Measurements from ENCODE around the gene KRTAP10-9. TPM values are rescaled to one million over a fixed set of nuclear protein-coding genes. Genes with fewer than 3 reads are reported as not detected.

The KRTAP10-9 gene
- total RNA-seq, 1 donor from 2014 or later: not detected

GRCh38 chr21:44650973-44651675 lies 24.2 kb downstream of the KRTAP10-9 start:
- H3K27me3 Mint-ChIP-seq (ENCODE audit: unreplicated experiment): peaks cover 11% of the 10 kb centered on the region
- H3K4me3 Mint-ChIP-seq (ENCODE audit: unreplicated experiment): no peak overlapping the region
- no peaks in the 10 kb centered on the region for H3K36me3 Mint-ChIP-seq (ENCODE audit: low read depth, unreplicated experiment)
- DNase-seq (ENCODE audit: low spot score): no peak
- no peaks in the 10 kb centered on the region for H3K9me3 Mint-ChIP-seq (ENCODE audit: unreplicated experiment)
- no peak overlapping the region for H3K27ac Mint-ChIP-seq (ENCODE audit: unreplicated experiment)
- no peaks in the 10 kb centered on the region for H3K4me1 Mint-ChIP-seq (ENCODE audit: unreplicated experiment)
- TF ChIP-seq CTCF (IDR thresholded peaks at IDR 0.05; ENCODE audit: unreplicated experiment): no peak

DNA sequence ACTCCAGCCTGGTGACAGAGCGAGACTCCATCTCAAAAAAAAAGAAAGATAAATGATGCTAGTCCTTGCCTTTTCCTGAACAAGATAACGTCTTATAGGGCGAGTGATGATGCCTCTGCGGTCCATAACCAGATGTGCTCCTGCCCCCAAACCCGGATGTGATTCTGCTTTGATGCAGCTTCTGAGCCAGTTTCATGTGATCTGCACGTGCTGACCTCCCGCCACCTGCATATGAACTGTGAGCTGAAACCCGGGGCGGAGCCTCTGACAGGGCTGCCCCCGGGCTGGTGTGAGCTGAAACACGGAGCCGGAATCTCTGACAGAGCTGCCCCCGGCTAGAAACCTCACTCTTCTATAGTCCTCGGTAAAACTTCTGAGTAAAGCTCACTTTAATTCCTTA lies 26.2 kb downstream of the KRTAP10-9 start:
- no peak for DNase-seq (ENCODE audit: low spot score)
- no peak for TF ChIP-seq CTCF (IDR thresholded peaks at IDR 0.05; ENCODE audit: unreplicated experiment)
- peaks cover 8% of the 10 kb centered on the region for H3K27me3 Mint-ChIP-seq (ENCODE audit: unreplicated experiment)

DNA sequence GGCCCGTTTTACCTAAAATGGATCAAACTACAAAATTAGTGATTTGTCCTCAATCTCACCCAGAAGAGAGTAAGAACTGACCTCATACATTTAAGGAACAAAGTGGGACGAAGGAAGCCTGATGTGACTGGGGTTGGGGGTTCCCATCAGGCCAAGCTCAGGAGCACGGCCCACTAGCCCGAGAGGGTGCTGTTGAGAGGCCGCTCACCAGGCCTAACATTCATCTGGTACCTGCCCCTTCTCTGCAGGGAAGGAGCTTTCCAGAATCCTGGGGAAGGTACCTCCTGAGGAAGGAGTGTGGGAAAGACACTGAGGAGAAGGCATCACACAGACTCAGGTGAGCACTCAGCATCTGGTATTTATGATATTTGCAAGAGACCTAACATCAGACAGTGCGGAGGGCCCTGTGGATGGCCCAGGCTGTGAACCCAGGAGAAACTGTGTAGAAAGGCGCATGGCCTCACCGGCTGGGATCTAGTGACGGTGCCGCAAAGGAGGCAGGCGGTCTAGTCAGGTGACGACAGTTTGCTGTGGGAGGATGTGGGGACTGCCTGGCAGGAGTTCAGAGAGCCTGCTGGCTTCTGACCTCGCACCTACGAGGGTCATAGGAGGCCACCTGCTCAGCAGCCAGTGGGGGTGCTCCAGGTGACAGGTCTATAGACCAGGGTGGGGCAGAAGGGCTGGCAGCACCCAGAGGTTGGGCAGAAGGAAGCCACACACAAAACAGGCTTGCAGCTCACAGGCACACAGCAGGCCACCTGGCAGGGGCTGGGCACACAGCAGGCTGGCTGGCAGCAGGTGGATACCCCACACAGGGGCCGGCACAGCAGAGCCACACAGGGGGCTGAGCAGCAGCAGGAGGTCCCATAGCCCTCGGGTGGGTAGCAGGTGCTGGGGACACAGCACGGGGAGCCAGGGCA lies 27.0 kb downstream of the KRTAP10-9 start:
- peaks cover 8% of the 10 kb centered on the region for H3K27me3 Mint-ChIP-seq (ENCODE audit: unreplicated experiment)
- no peak overlapping the region for H3K4me3 Mint-ChIP-seq (ENCODE audit: unreplicated experiment)
- no peaks in the 10 kb centered on the region for H3K9me3 Mint-ChIP-seq (ENCODE audit: unreplicated experiment)
- peaks cover 13% of the 10 kb centered on the region for H3K36me3 Mint-ChIP-seq (ENCODE audit: low read depth, unreplicated experiment)
- no peak for TF ChIP-seq CTCF (IDR thresholded peaks at IDR 0.05; ENCODE audit: unreplicated experiment)
- no peak for DNase-seq (ENCODE audit: low spot score)
- peaks cover 3% of the 10 kb centered on the region for H3K4me1 Mint-ChIP-seq (ENCODE audit: unreplicated experiment)
- H3K27ac Mint-ChIP-seq (ENCODE audit: unreplicated experiment): no peak overlapping the region

More for the DNA sequence above, 26.2 kb downstream of the KRTAP10-9 start:
- H3K27ac Mint-ChIP-seq (ENCODE audit: unreplicated experiment): no peak overlapping the region
- no peaks in the 10 kb centered on the region for H3K9me3 Mint-ChIP-seq (ENCODE audit: unreplicated experiment)
- H3K4me1 Mint-ChIP-seq (ENCODE audit: unreplicated experiment): no peaks in the 10 kb centered on the region
- H3K4me3 Mint-ChIP-seq (ENCODE audit: unreplicated experiment): no peak overlapping the region
- peaks cover 13% of the 10 kb centered on the region for H3K36me3 Mint-ChIP-seq (ENCODE audit: low read depth, unreplicated experiment)

DNA sequence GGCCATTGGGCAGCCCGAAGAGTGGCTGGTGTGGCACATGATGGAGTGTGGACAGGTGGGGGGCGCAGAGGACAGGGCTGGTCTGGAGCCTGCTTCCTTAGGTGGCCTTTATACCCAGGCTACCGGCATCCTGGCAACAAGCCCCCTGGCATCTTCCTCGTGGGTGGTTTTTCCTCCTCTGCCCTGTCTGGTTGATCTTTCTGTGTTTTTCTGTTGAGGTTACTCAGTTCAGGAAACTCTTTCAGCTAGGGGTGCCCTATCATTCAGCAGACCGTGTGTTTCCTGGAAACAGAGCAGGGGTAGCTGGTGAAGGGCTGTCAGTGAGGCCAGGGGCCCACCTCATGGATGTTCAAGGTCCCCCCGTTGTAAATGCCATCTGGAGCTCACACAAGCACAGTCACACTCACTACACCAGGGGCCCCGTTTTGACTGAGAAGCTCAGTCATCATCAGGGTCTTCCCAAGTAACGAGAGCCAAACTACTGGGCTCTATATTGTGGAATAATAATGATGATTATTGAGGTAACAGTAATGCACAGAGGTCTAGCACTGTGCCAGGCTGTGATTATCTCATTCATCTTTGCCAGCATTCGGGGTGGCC lies 27.8 kb downstream of the KRTAP10-9 start, which contains the start of gene KRTAP12-4:
KRTAP12-4 (minus strand) TSS at position 84 of the 600 bp plus-strand sequence; CDS start at position 39, 45 bp downstream.
- peaks cover 13% of the 10 kb centered on the region for H3K36me3 Mint-ChIP-seq (ENCODE audit: low read depth, unreplicated experiment)
- no peak for DNase-seq (ENCODE audit: low spot score)
- peaks cover 7% of the 10 kb centered on the region for H3K4me1 Mint-ChIP-seq (ENCODE audit: unreplicated experiment)
- H3K9me3 Mint-ChIP-seq (ENCODE audit: unreplicated experiment): no peaks in the 10 kb centered on the region
- TF ChIP-seq CTCF (IDR thresholded peaks at IDR 0.05; ENCODE audit: unreplicated experiment): no peak
- peaks cover 8% of the 10 kb centered on the region for H3K27me3 Mint-ChIP-seq (ENCODE audit: unreplicated experiment)
- H3K4me3 Mint-ChIP-seq (ENCODE audit: unreplicated experiment): no peak within 1 kb of the TSS
- H3K27ac Mint-ChIP-seq (ENCODE audit: unreplicated experiment): no peak within 1 kb of the TSS
